Naive thymus-derived CD4-positive, alpha-beta T cell (primary cell): ENCODE results near the gene IMPA2. TPM values are rescaled to one million over a fixed set of nuclear protein-coding genes. Genes with fewer than 3 reads are reported as not detected.

Experiments
- ATAC-seq: fragments of 150-1000 bp; cut with Tn5 transposase; 2 replicates; pipeline ENCODE4 v1.10.0; 2021; ENCODE audit warnings: mild to moderate bottlenecking, moderate library complexity
- CTCF ChIA-PET: fragments of 350-600 bp; sonication (Branson Sonifier 250); formaldehyde crosslinking; loops from one replicate; lab custom pipeline; 2021; ENCODE audit warnings: antibody characterized with exemption; lab: Charles Lee
- POLR2A ChIA-PET: fragments of 350-600 bp; sonication (Branson Sonifier 250); formaldehyde crosslinking; loops from one replicate; lab custom pipeline; 2021; ENCODE audit warnings: antibody characterized with exemption, inconsistent platforms; lab: Charles Lee
- DNase-seq, 9 donors: peaks; one replicate each; pipeline versions ENCODE4 v3.0.0 to v3.0.0-alpha.2; 2020 to 2022; ENCODE audit warnings: mixed read lengths in 1 of 9
- H3K27ac ChIP-seq: one replicate; pipeline ENCODE4 v1.7.0; 2013; ENCODE audit warnings: mild to moderate bottlenecking, low read depth, low read length, moderate library complexity
- H3K27me3 ChIP-seq, 2 donors: one replicate each; pipeline ENCODE4 v1.7.0; 2013; ENCODE audit warnings: low read length in 2 of 2, mild to moderate bottlenecking in 2 of 2, moderate library complexity in 2 of 2; ENCODE audit not compliant: control insufficient read depth in 2 of 2, insufficient read depth in 2 of 2
- H3K36me3 ChIP-seq, 3 experiments: 1 replicate in 2 of 3; 2 replicates in 1 of 3; pipeline ENCODE4 v1.7.0; 2013; ENCODE audit warnings: low read length in 3 of 3, mild to moderate bottlenecking in 3 of 3, moderate library complexity in 1 of 3; ENCODE audit not compliant: insufficient read depth in 3 of 3, control insufficient read depth in 2 of 3
- H3K4me1 ChIP-seq, 2 donors: one replicate each; pipeline ENCODE4 v1.7.0; 2013; ENCODE audit warnings: low read length in 2 of 2, mild to moderate bottlenecking in 2 of 2, moderate library complexity in 1 of 2; ENCODE audit not compliant: control insufficient read depth in 2 of 2, insufficient read depth in 2 of 2
- H3K4me3 ChIP-seq: 2 replicates; pipeline ENCODE4 v1.7.0; 2013; ENCODE audit warnings: mild to moderate bottlenecking, low read length
- H3K9me3 ChIP-seq, 3 experiments: 1 replicate in 2 of 3; 2 replicates in 1 of 3; pipeline ENCODE4 v1.7.0; 2013; ENCODE audit warnings: low read length in 3 of 3; ENCODE audit not compliant: control insufficient read depth in 2 of 3
- H3K27ac Mint-ChIP-seq, 9 donors: one replicate each; pipeline ENCODE4 v1.8.0; 2020 to 2022; ENCODE audit warnings: mixed read lengths in 9 of 9, mild to moderate bottlenecking in 8 of 9, moderate library complexity in 5 of 9, inconsistent platforms in 2 of 9
- H3K27me3 Mint-ChIP-seq, 5 donors: one replicate each; pipeline ENCODE4 v1.8.0; 2021 to 2022; ENCODE audit warnings: mixed read lengths in 5 of 5, mild to moderate bottlenecking in 1 of 5
- H3K36me3 Mint-ChIP-seq, 5 donors: one replicate each; pipeline ENCODE4 v1.8.0; 2020 to 2022; ENCODE audit warnings: mixed read lengths in 5 of 5, mild to moderate bottlenecking in 3 of 5, inconsistent platforms in 1 of 5
- H3K4me1 Mint-ChIP-seq, 7 donors: one replicate each; pipeline ENCODE4 v1.8.0; 2020 to 2022; ENCODE audit warnings: mixed read lengths in 7 of 7, mild to moderate bottlenecking in 3 of 7, inconsistent platforms in 1 of 7
- H3K4me3 Mint-ChIP-seq, 10 donors: one replicate each; pipeline ENCODE4 v1.8.0; 2020 to 2022; ENCODE audit warnings: mild to moderate bottlenecking in 10 of 10, mixed read lengths in 10 of 10, moderate library complexity in 6 of 10, inconsistent platforms in 2 of 10
- H3K9me3 Mint-ChIP-seq, 11 donors: one replicate each; pipeline ENCODE4 v1.8.0; 2020 to 2022; ENCODE audit warnings: mixed read lengths in 11 of 11, mild to moderate bottlenecking in 4 of 11, inconsistent platforms in 1 of 11, moderate library complexity in 1 of 11
- intact Hi-C, 2 donors: fragments of 100-400 bp; cut with micrococcal nuclease; formaldehyde crosslinking; loops; one replicate each; pipeline ENCODE4 v1.15.1; 2023
- polyA plus RNA-seq, 2 donors: library from polyadenylated mRNA; unstranded; fragments of 300-500 nt; fragmentation: Illumina TruSeq; gene quantifications; one replicate each; pipeline ENCODE4 v1.2.3, GENCODE V29; 2021
- total RNA-seq, 6 experiments: library from RNA in 5 of 6; stranded (reverse) in 5 of 6; gene quantifications; 1 replicate in 5 of 6; 2 replicates in 1 of 6; pipeline ENCODE4 v1.2.3 and lab custom pipeline; 2021 to 2026

The IMPA2 gene
- total and polyA plus RNA-seq, 7 experiments from 2014 or later = 4.9 to 27.8 (median 7.8) TPM

GRCh38 chr18:12031181-12031580, 49.9 kb downstream of the IMPA2 start:
- H3K4me1 Mint-ChIP-seq = no peaks in the 10 kb centered on the region
- Histone ChIP-seq H3K27me3 (no peaks in the 10 kb centered on the region), H3K4me3 (no peak overlapping the region), H3K9me3 (no peaks in the 10 kb centered on the region), H3K27ac (no peak overlapping the region), H3K4me1 (no peaks in the 10 kb centered on the region), H3K36me3 (no peaks in the 10 kb centered on the region)
- no peak overlapping the region for H3K4me3 Mint-ChIP-seq
- CTCF ChIA-PET = interaction anchor here (1.3 kb wide), 1 partner anchor 93 kb away, joined by 3 read pairs; no protein-coding TSS in a partner anchor
- ATAC-seq (no peak), DNase-seq (no peak)
- H3K27me3 Mint-ChIP-seq = no peaks in the 10 kb centered on the region
- H3K9me3 Mint-ChIP-seq = no peaks in the 10 kb centered on the region
- intact Hi-C loops = no loop called here
- H3K36me3 Mint-ChIP-seq = peaks cover 0 to 14% (median 5%) of the 10 kb centered on the region in 5 donors
- POLR2A ChIA-PET = no interaction called here
- no peak overlapping the region for H3K27ac Mint-ChIP-seq

GRCh38 chr18:12031846-12032245, 50.5 kb downstream of the IMPA2 start:
- Histone ChIP-seq H3K27ac (no peak overlapping the region), H3K4me3 (no peak overlapping the region), H3K4me1 (no peaks in the 10 kb centered on the region), H3K36me3 (no peaks in the 10 kb centered on the region), H3K9me3 (no peaks in the 10 kb centered on the region), H3K27me3 (no peaks in the 10 kb centered on the region)
- H3K36me3 Mint-ChIP-seq = peaks cover 0 to 14% (median 5%) of the 10 kb centered on the region in 5 donors
- H3K9me3 Mint-ChIP-seq = no peaks in the 10 kb centered on the region
- intact Hi-C loops = no loop called here
- H3K27ac Mint-ChIP-seq = no peak overlapping the region
- ATAC-seq (no peak), DNase-seq (no peak)
- ChIA-PET CTCF (no interaction called here), POLR2A (no interaction called here)
- no peaks in the 10 kb centered on the region for H3K4me1 Mint-ChIP-seq
- H3K4me3 Mint-ChIP-seq = no peak overlapping the region
- peaks cover 0 to 4% (median 0%) of the 10 kb centered on the region in 5 donors for H3K27me3 Mint-ChIP-seq

- ATAC-seq (no peak), DNase-seq (no peak)
- Histone ChIP-seq H3K4me1 (no peaks in the 10 kb centered on the region), H3K9me3 (no peaks in the 10 kb centered on the region), H3K27me3 (no peaks in the 10 kb centered on the region), H3K36me3 (no peaks in the 10 kb centered on the region), H3K4me3 (no peak overlapping the region), H3K27ac (no peak overlapping the region)
- no peak overlapping the region for H3K4me3 Mint-ChIP-seq
- peaks cover 7 to 12% (median 8%) of the 10 kb centered on the region in 5 donors for H3K27me3 Mint-ChIP-seq
- intact Hi-C loops = no loop called here
- H3K9me3 Mint-ChIP-seq = no peaks in the 10 kb centered on the region
- H3K27ac Mint-ChIP-seq = no peak overlapping the region
- ChIA-PET POLR2A (no interaction called here), CTCF (interaction anchor here (0.6 kb wide), 1 partner anchor 241 kb away, joined by 3 read pairs; no protein-coding TSS in a partner anchor)
- peaks cover 0 to 2% (median 0%) of the 10 kb centered on the region in 7 donors for H3K4me1 Mint-ChIP-seq
- peaks cover 0 to 14% (median 5%) of the 10 kb centered on the region in 5 donors for H3K36me3 Mint-ChIP-seq
Measured at GRCh38 chr18:12032786-12033642, 51.7 kb downstream of the IMPA2 start.

- Mint-ChIP-seq H3K4me3 (no peak overlapping the region), H3K4me1 (peaks cover 0 to 4% (median 0%) of the 10 kb centered on the region in 7 donors), H3K9me3 (no peaks in the 10 kb centered on the region), H3K36me3 (peaks cover 0 to 14% (median 5%) of the 10 kb centered on the region in 5 donors), H3K27ac (peak overlapping the region in 1 of 9 donors; percentile 4), H3K27me3 (peaks cover 10 to 14% (median 12%) of the 10 kb centered on the region in 5 donors)
- H3K36me3 ChIP-seq = no peaks in the 10 kb centered on the region
- POLR2A ChIA-PET = no interaction called here
- ATAC-seq (no peak), DNase-seq (no peak)
- CTCF ChIA-PET = no interaction called here
- intact Hi-C loops = no loop called here
- H3K27me3 ChIP-seq = peaks cover 0 to 3% of the 10 kb centered on the region in 2 donors
- H3K27ac ChIP-seq = no peak overlapping the region
- no peaks in the 10 kb centered on the region for H3K4me1 ChIP-seq
- H3K4me3 ChIP-seq = no peak overlapping the region
- H3K9me3 ChIP-seq = no peaks in the 10 kb centered on the region
Measured at GRCh38 chr18:12033643-12034025, 52.3 kb downstream of the IMPA2 start.

GRCh38 chr18:12034241-12035100, 53.2 kb downstream of the IMPA2 start:
- no peaks in the 10 kb centered on the region for H3K9me3 Mint-ChIP-seq
- peaks cover 0 to 4% (median 0%) of the 10 kb centered on the region in 7 donors for H3K4me1 Mint-ChIP-seq
- peaks cover 10 to 14% (median 12%) of the 10 kb centered on the region in 5 donors for H3K27me3 Mint-ChIP-seq
- peaks cover 0 to 14% (median 5%) of the 10 kb centered on the region in 5 donors for H3K36me3 Mint-ChIP-seq
- Histone ChIP-seq H3K27ac (no peak overlapping the region), H3K36me3 (no peaks in the 10 kb centered on the region), H3K27me3 (peaks cover 0 to 3% of the 10 kb centered on the region in 2 donors), H3K4me3 (no peak overlapping the region), H3K4me1 (no peaks in the 10 kb centered on the region), H3K9me3 (no peaks in the 10 kb centered on the region)
- ChIA-PET POLR2A (no interaction called here), CTCF (interaction anchor here (9.6 kb wide), 1 partner anchor 96 kb away, joined by 47 read pairs; no protein-coding TSS in a partner anchor)
- intact Hi-C loops = loop anchor here (5.0 kb wide), 1 partner anchor 52 kb away; the partner anchor contains the start of gene IMPA2 (in 2 of the 2)
- DNase-seq = no peak
- H3K27ac Mint-ChIP-seq = no peak overlapping the region
- no peak for ATAC-seq
- no peak overlapping the region for H3K4me3 Mint-ChIP-seq

- H3K4me1 ChIP-seq = no peaks in the 10 kb centered on the region
- intact Hi-C loops = loop anchor here (5.0 kb wide), 1 partner anchor 53 kb away; the partner anchor contains the start of gene IMPA2 (in 2 of the 2)
- Mint-ChIP-seq H3K27me3 (peaks cover 10 to 19% (median 14%) of the 10 kb centered on the region in 5 donors), H3K4me1 (peaks cover 0 to 9% (median 0%) of the 10 kb centered on the region in 7 donors), H3K27ac (no peak overlapping the region), H3K4me3 (no peak overlapping the region), H3K9me3 (no peaks in the 10 kb centered on the region), H3K36me3 (peaks cover 0 to 13% (median 3%) of the 10 kb centered on the region in 5 donors)
- ATAC-seq = no peak
- H3K36me3 ChIP-seq = no peaks in the 10 kb centered on the region
- DNase-seq = no peak
- no peak overlapping the region for H3K4me3 ChIP-seq
- CTCF ChIA-PET = interaction anchor here (9.6 kb wide), 1 partner anchor 97 kb away, joined by 47 read pairs; no protein-coding TSS in a partner anchor
- no peaks in the 10 kb centered on the region for H3K9me3 ChIP-seq
- peaks cover 0 to 3% of the 10 kb centered on the region in 2 donors for H3K27me3 ChIP-seq
- no peak overlapping the region for H3K27ac ChIP-seq
- POLR2A ChIA-PET = no interaction called here
Measured at GRCh38 chr18:12035481-12035880, 54.2 kb downstream of the IMPA2 start.
